Spleen (tissue), 11 donors: ENCODE measurements around the gene ENO2. TPM values are rescaled to one million over a fixed set of nuclear protein-coding genes. Genes with fewer than 3 reads are reported as not detected.

Experiments used
- DNase-seq: peaks from one replicate; pipeline ENCODE4 v3.0.0-alpha.2; 2020
- H3K27ac ChIP-seq, 8 donors: fragments of 200-600 bp; sonication (generic) in 7 of 8; 1 replicate in 4 of 8; 2 replicates in 4 of 8; pipeline versions ENCODE4 v1.5.0 to v1.8.0; 2016 to 2021; ENCODE audit warnings: inconsistent platforms in 4 of 8, mild to moderate bottlenecking in 4 of 8, moderate library complexity in 1 of 8
- H3K27me3 ChIP-seq, 7 donors: fragments of 200-600 bp; sonication (generic) in 6 of 7; replicated peaks in 1 of 7; 1 replicate in 4 of 7; 2 replicates in 3 of 7; pipeline versions ENCODE4 v1.5.0 to v1.8.0; 2016 to 2021; ENCODE audit warnings: inconsistent platforms in 3 of 7, mild to moderate bottlenecking in 1 of 7
- H3K36me3 ChIP-seq, 6 donors: fragments of 200-600 bp; sonication (generic) in 5 of 6; 1 replicate in 4 of 6; 2 replicates in 2 of 6; pipeline versions ENCODE4 v1.5.0 to v1.8.0; 2016 to 2021; ENCODE audit warnings: inconsistent platforms in 2 of 6
- H3K4me1 ChIP-seq, 6 donors: fragments of 200-600 bp; sonication (generic) in 5 of 6; 1 replicate in 3 of 6; 2 replicates in 3 of 6; pipeline versions ENCODE4 v1.5.0 to v1.8.0; 2016 to 2021; ENCODE audit warnings: inconsistent platforms in 3 of 6
- H3K4me3 ChIP-seq, 8 donors: fragments of 200-600 bp; sonication (generic) in 7 of 8; 1 replicate in 4 of 8; 2 replicates in 4 of 8; pipeline versions ENCODE4 v1.5.0 to v1.8.0; 2016 to 2021; ENCODE audit warnings: inconsistent platforms in 4 of 8, mild to moderate bottlenecking in 4 of 8, moderate library complexity in 2 of 8
- H3K9me3 ChIP-seq, 8 donors: fragments of 200-600 bp; sonication (generic) in 7 of 8; 1 replicate in 4 of 8; 2 replicates in 4 of 8; pipeline versions ENCODE4 v1.5.0 to v1.8.0; 2016 to 2021; ENCODE audit warnings: inconsistent platforms in 4 of 8
- CTCF ChIP-seq, 11 experiments: fragments of 200-600 bp in 7 of 11; fragments of 450-650 bp in 4 of 11; sonication (generic) in 4 of 11; IDR thresholded peaks in 8 of 11; conservative IDR thresholded peaks in 3 of 11; 1 replicate in 7 of 11; 2 replicates in 4 of 11; pipeline versions ENCODE4 v1.4.0 to v1.8.0; 2016 to 2021; ENCODE audit warnings: antibody characterized with exemption in 11 of 11, inconsistent platforms in 4 of 11, mild to moderate bottlenecking in 1 of 11
- POLR2A ChIP-seq, 3 donors: fragments of 450-650 bp; IDR thresholded peaks; one replicate each; pipeline ENCODE4 v1.5.1; 2017; ENCODE audit warnings: antibody characterized with exemption in 3 of 3, mild to moderate bottlenecking in 1 of 3
- POLR2AphosphoS5 ChIP-seq, 3 donors: sonication (generic); formaldehyde crosslinking; IDR thresholded peaks; one replicate each; pipeline ENCODE4 v1.5.1; 2017; ENCODE audit warnings: antibody characterized with exemption in 3 of 3
- WGBS, 5 donors: extraction: QIAGEN DNeasy Blood & Tissue Kit in 3 of 5; methylation state at CpG; one replicate each; pipeline versions ENCODE4 v1.1.5 to v1.1.7; 2013 to 2018; 5-methylcytosine and 5-hydroxymethylcytosine counted together
- intact Hi-C: fragments of 100-400 bp; cut with DNase I; formaldehyde crosslinking; loops from one replicate; pipeline ENCODE4 v1.15.0; 2023; ENCODE audit warnings: low total_unique reads
- polyA plus RNA-seq, 3 donors: library from polyadenylated mRNA; stranded (reverse); fragments of 200-250 nt; gene quantifications; one replicate each; pipeline ENCODE4 v1.2.1, GENCODE V29; 2013
- total RNA-seq, 7 donors: library from RNA; depleted of rRNA in 3 of 7; stranded (reverse); fragments of >200 nt in 3 of 7; fragmentation: NEBNext Ultra II Directional in 4 of 7; extraction: Animal tissue kit (Norgen Biotek cat#: 25700) in 4 of 7; gene quantifications; one replicate each; pipeline versions ENCODE4 v1.1.0 to v1.2.1, GENCODE V29; 2016 to 2021
- donor health status: healthy with polysubstance abuse.
- donor health status: DM: no; HTN: no; CAD: no; lungs with moderate emphysema.
- donor health status: DM: no; HTN: no; CAD: no.
- donor health status: Bipolar disorder and iron deficiency.
- donor health status: healthy.
- donor health status: DM: no; HTN: no; CAD: no.
- donor health status: DM: yes; HTN: yes; CAD: no.

The ENO2 gene
- total and polyA plus RNA-seq, 10 donors = 7.6 to 41.3 (median 26.5) TPM

DNA sequence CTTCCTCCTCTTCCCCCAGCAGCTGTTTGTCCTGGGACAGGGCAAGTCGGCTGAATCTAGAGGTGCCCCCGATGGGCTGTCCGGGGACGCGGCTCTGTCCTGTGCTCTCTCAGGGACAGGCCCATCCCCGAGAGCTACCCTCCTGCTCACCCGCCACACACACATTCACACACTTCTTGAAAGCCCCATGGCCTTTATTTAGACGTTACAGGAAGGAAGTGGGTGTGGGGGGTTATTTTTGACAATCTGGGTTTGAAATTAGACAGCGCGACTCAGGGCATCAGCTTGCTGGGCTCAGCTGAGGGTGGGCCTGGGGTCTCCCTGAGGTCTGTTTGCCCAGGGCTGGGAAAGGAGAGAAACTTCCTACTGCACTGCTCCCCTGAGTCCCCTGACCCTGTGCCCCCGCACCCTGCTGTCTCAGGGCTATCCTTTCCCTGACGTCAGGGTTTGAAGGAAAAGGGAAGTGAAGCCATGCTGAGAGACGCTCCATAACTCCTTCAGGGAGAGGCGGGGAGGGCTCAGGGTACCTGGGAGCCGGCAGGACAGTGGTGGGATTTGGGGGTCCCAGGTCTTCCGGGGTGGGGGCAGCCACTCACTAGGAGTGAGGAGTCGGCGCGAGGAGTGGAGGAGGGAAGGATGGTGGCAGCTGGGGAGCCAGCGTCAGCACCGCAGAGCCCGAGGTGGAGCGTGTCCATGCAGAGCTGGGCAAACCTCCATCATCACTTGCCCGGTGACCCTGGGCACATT lies 44.9 kb downstream of the ENO2 start:
- H3K36me3 ChIP-seq = peaks cover 0 to 70% (median 57%) of the 10 kb centered on the region in 6 donors
- peak overlapping the region in 7 of 8 donors; percentile 14 to 97 (median 29) for H3K4me3 ChIP-seq
- peak; percentile 92 for DNase-seq
- no peaks in the 10 kb centered on the region for H3K9me3 ChIP-seq
- H3K4me1 ChIP-seq = peaks cover 84 to 100% (median 94%) of the 10 kb centered on the region in 6 donors
- 17 to 39% (median 23%) methylated on average over 16 to 24 of the region's 24 CpGs for WGBS, 5 donors
- peak; percentile 76 to 89 (median 82) for TF ChIP-seq POLR2AphosphoS5 (IDR thresholded peaks at IDR 0.05)
- TF ChIP-seq CTCF (IDR thresholded peaks at IDR 0.05 in 8 of 11, conservative IDR thresholded peaks at IDR 0.05 in 3 of 11) = no peak
- TF ChIP-seq POLR2A (IDR thresholded peaks at IDR 0.05) = peak in 1 of 3 donors; percentile 85
- H3K27me3 ChIP-seq = no peaks in the 10 kb centered on the region
- H3K27ac ChIP-seq = peak overlapping the region; percentile 61 to 99 (median 96)
- intact Hi-C loops = no loop called here

DNA sequence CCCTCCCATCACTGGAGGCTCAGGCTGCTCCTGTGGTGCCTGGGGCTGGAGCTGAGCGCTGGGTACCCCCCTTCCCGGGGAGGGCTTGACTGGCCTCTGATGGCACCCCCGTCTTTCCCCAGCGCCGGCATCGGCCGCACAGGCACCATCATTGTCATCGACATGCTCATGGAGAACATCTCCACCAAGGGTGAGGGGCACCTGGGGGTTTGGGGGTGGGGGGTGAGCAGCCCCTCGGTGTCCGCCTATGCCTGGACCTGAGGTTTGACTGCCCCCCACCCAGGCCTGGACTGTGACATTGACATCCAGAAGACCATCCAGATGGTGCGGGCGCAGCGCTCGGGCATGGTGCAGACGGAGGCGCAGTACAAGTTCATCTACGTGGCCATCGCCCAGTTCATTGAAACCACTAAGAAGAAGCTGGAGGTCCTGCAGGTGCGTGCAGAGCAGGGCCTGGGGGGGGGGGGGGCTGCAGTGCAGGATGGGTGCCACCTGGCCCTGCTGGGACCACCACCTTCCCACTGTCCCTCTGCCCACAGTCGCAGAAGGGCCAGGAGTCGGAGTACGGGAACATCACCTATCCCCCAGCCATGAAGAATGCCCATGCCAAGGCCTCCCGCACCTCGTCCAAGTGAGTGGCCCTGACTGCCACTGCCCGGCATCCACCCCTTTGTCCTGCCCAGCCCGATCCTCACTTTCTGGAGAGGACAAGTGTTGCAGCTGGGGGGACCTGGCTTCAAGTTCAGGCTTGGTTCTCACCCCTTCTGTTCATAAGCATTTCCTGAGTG lies 45.6 kb downstream of the ENO2 start:
- H3K9me3 ChIP-seq = no peaks in the 10 kb centered on the region
- H3K36me3 ChIP-seq = peaks cover 0 to 68% (median 52%) of the 10 kb centered on the region in 6 donors
- intact Hi-C loops = loop anchor here (10.0 kb wide), 1 partner anchor 95 kb away; the partner anchor contains the start of gene TPI1
- H3K27me3 ChIP-seq = no peaks in the 10 kb centered on the region
- TF ChIP-seq POLR2A (IDR thresholded peaks at IDR 0.05) (no peak), POLR2AphosphoS5 (IDR thresholded peaks at IDR 0.05) (peak; percentile 3 to 70 (median 24)), CTCF (IDR thresholded peaks at IDR 0.05 in 8 of 11, conservative IDR thresholded peaks at IDR 0.05 in 3 of 11) (no peak)
- peaks cover 80 to 100% (median 93%) of the 10 kb centered on the region in 6 donors for H3K4me1 ChIP-seq
- 72 to 86% (median 84%) methylated on average over 14 to 26 of the region's 26 CpGs for WGBS, 5 donors
- peak overlapping the region; percentile 61 to 99 (median 96) for H3K27ac ChIP-seq
- DNase-seq = peak; percentile 78
- H3K4me3 ChIP-seq = peak overlapping the region in 5 of 8 donors; percentile 19 to 97 (median 29)

- H3K27me3 ChIP-seq = no peaks in the 10 kb centered on the region
- 61 to 70% (median 64%) methylated on average over 13 of the region's 13 CpGs for WGBS, 5 donors
- peaks cover 0 to 68% (median 51%) of the 10 kb centered on the region in 6 donors for H3K36me3 ChIP-seq
- peaks cover 73 to 100% (median 90%) of the 10 kb centered on the region in 6 donors for H3K4me1 ChIP-seq
- H3K9me3 ChIP-seq = no peaks in the 10 kb centered on the region
- DNase-seq = peak; percentile 85
- intact Hi-C loops = loop anchor here (10.0 kb wide), 1 partner anchor 96 kb away; the partner anchor contains the start of gene TPI1
- H3K27ac ChIP-seq = peak overlapping the region; percentile 80 to 99 (median 93)
- TF ChIP-seq POLR2A (IDR thresholded peaks at IDR 0.05) = no peak
- peak in 6 of 11 experiments; percentile 12 to 55 (median 28) for TF ChIP-seq CTCF (IDR thresholded peaks at IDR 0.05 in 8 of 11, conservative IDR thresholded peaks at IDR 0.05 in 3 of 11)
- peak in 2 of 3 donors; percentile 53 to 76 for TF ChIP-seq POLR2AphosphoS5 (IDR thresholded peaks at IDR 0.05)
- H3K4me3 ChIP-seq = peak overlapping the region in 3 of 8 donors; percentile 17 to 97 (median 30)
These were observed 46.4 kb downstream of the ENO2 start for GRCh38 chr12:6960593-6961277.
